Measurements from ENCODE around the gene CTSC. TPM values are rescaled to one million over a fixed set of nuclear protein-coding genes. Genes with fewer than 3 reads are reported as not detected.

CTSC gene
- total RNA-seq, 1 experiment from 2014 or later = 80.2 TPM

DNA sequence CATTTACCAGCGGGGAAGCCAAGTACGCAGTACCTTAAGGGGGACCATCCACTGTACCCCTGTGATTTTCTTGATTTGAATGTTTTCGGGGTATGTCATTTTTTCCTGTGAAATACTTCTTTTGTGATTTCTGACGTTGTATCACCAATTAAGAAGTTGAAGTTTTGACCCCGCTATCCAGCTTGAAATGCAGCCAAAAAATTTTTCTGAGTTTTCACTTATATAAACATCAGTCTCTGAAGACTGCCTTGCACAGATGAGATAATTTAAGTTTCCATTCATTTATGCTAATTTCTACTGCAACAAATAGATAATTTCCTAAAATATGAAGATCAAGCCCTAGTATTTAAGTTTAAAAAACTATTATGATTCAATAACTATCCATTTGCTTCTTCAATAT lies 20.0 kb downstream of the CTSC start:
- no TSS peak for BruUV-seq (replicated peaks)

DNA sequence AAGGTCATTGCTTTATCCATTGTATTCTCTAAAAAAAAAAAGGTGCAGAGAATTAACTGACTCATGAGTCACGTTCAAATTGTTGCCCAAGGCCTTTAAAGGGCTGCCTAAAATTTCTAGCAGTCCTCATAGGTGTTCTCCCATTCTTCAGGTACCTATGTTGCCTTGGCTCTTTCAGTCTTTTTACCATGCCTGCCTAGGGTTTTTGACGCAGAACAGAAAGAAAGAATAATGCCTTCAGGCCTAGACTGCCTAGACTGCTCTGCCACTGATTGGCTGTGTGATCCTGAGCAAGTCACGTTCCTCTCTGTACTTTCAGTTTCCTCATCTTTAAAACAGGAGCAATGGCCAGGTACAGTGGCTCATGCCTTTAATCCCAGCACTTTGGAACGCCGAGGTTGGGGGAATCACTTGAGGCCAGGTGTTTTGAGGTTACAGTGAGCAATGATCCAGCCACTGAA lies 21.5 kb downstream of the CTSC start:
- DNase-seq (ENCODE audit: low read depth, low spot score) (no peak), ATAC-seq (no peak)
- in situ Hi-C loops (cut with HindIII; ENCODE audit: low pct_unique_long_range_greater_than_20kb, low sequenced_read_pairs) (no loop called here), intact Hi-C loops (cut with micrococcal nuclease; ENCODE audit: unreplicated experiment) (no loop called here)
- ChIA-PET CTCF (no interaction called here), POLR2A (no interaction called here)
- no peak overlapping the region for H3K4me3 ChIP-seq (ENCODE audit: low read depth in 2 of 2, low read length in 2 of 2)
- H3K4me1 ChIP-seq (ENCODE audit: control insufficient read depth, insufficient read depth, low read length) = peaks cover 4% of the 10 kb centered on the region; the same call in 1 of the 2 replicates
- H3K36me3 ChIP-seq (ENCODE audit: control insufficient read depth, insufficient read depth, low read length) = no peaks in the 10 kb centered on the region
- H3K9me3 ChIP-seq (ENCODE audit: control insufficient read depth, insufficient read depth, low read depth, low read length) = no peaks in the 10 kb centered on the region
- H3K27ac ChIP-seq (ENCODE audit: low read length) = no peak overlapping the region
- TF ChIP-seq TCF7L2 (IDR thresholded peaks at IDR 0.05; ENCODE audit: low read depth, low read length) (no peak), REST (IDR thresholded peaks at IDR 0.05; ENCODE audit: insufficient read depth in 1 of 2, low read depth in 2 of 2, low read length in 1 of 2) (no peak), SIN3A (IDR thresholded peaks at IDR 0.05; ENCODE audit: borderline replicate concordance, insufficient read depth, low read depth, low read length) (no peak), POLR2AphosphoS5 (IDR thresholded peaks at IDR 0.05; ENCODE audit: low read depth, low read length) (no peak)
- TF ChIP-seq, protein P1, sequence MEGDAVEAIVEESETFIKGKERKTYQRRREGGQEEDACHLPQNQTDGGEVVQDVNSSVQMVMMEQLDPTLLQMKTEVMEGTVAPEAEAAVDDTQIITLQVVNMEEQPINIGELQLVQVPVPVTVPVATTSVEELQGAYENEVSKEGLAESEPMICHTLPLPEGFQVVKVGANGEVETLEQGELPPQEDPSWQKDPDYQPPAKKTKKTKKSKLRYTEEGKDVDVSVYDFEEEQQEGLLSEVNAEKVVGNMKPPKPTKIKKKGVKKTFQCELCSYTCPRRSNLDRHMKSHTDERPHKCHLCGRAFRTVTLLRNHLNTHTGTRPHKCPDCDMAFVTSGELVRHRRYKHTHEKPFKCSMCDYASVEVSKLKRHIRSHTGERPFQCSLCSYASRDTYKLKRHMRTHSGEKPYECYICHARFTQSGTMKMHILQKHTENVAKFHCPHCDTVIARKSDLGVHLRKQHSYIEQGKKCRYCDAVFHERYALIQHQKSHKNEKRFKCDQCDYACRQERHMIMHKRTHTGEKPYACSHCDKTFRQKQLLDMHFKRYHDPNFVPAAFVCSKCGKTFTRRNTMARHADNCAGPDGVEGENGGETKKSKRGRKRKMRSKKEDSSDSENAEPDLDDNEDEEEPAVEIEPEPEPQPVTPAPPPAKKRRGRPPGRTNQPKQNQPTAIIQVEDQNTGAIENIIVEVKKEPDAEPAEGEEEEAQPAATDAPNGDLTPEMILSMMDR (IDR thresholded peaks at IDR 0.05) = no peak
- BruUV-seq (replicated peaks) = no TSS peak
- no peaks in the 10 kb centered on the region for H3K27me3 ChIP-seq (ENCODE audit: control insufficient read depth, insufficient read depth, low read length)

More for the DNA sequence above, 20.0 kb downstream of the CTSC start:
- H3K9me3 ChIP-seq (ENCODE audit: control insufficient read depth, insufficient read depth, low read depth, low read length) = no peaks in the 10 kb centered on the region
- H3K27ac ChIP-seq (ENCODE audit: low read length) = no peak overlapping the region
- ATAC-seq (no peak), DNase-seq (ENCODE audit: low read depth, low spot score) (no peak)
- POLR2A ChIA-PET = no interaction called here
- no peaks in the 10 kb centered on the region for H3K27me3 ChIP-seq (ENCODE audit: control insufficient read depth, insufficient read depth, low read length)
- H3K4me3 ChIP-seq (ENCODE audit: low read depth in 2 of 2, low read length in 2 of 2) = no peak overlapping the region
- CTCF ChIA-PET = no interaction called here
- no peaks in the 10 kb centered on the region for H3K36me3 ChIP-seq (ENCODE audit: control insufficient read depth, insufficient read depth, low read length)
- intact Hi-C loops (cut with micrococcal nuclease; ENCODE audit: unreplicated experiment) = no loop called here
- TF ChIP-seq SIN3A (IDR thresholded peaks at IDR 0.05; ENCODE audit: borderline replicate concordance, insufficient read depth, low read depth, low read length) = no peak
- TF ChIP-seq, protein P1 (IDR thresholded peaks at IDR 0.05) = no peak
- no peak for TF ChIP-seq POLR2AphosphoS5 (IDR thresholded peaks at IDR 0.05; ENCODE audit: low read depth, low read length)
- TF ChIP-seq TCF7L2 (IDR thresholded peaks at IDR 0.05; ENCODE audit: low read depth, low read length) = no peak
- no peak for TF ChIP-seq REST (IDR thresholded peaks at IDR 0.05; ENCODE audit: insufficient read depth in 1 of 2, low read depth in 2 of 2, low read length in 1 of 2)
- in situ Hi-C loops (cut with HindIII; ENCODE audit: low pct_unique_long_range_greater_than_20kb, low sequenced_read_pairs) = no loop called here
- H3K4me1 ChIP-seq (ENCODE audit: control insufficient read depth, insufficient read depth, low read length) = peaks cover 4% of the 10 kb centered on the region; the same call in 1 of the 2 replicates
